Small intestine (tissue), 7 donors: ENCODE data around the gene FLNA. TPM values are rescaled to one million over a fixed set of nuclear protein-coding genes. Genes with fewer than 3 reads are reported as not detected.
"Not testable (repeated sequence)": the region's sequence is repeated elsewhere in the genome, so short reads cannot be mapped to it uniquely, and the experiment has no call there.

Experiments
- DNase-seq, 2 donors: peaks; one replicate each; pipeline versions ENCODE4 v3.0.0 to v3.0.0-alpha.2; 2013
- FAIRE-seq: peaks from 2 replicates; lab custom pipeline; 2012; peaks lifted over from hg19 to GRCh38; lab: Jason Lieb, UNC
- H3K27ac ChIP-seq, 3 donors: one replicate each; pipeline ENCODE4 v1.5.1; 2013; ENCODE audit warnings: low read length in 2 of 3, mild to moderate bottlenecking in 2 of 3, control low read depth in 1 of 3, inconsistent platforms in 1 of 3, low read depth in 1 of 3, moderate library complexity in 1 of 3
- H3K27me3 ChIP-seq, 3 donors: one replicate each; pipeline ENCODE4 v1.6.1; 2013; ENCODE audit warnings: low read length in 3 of 3, inconsistent platforms in 1 of 3; ENCODE audit not compliant: control insufficient read depth in 3 of 3, insufficient read depth in 3 of 3
- H3K36me3 ChIP-seq, 3 donors: one replicate each; pipeline ENCODE4 v1.6.1; 2013; ENCODE audit warnings: low read length in 3 of 3, inconsistent platforms in 1 of 3, low read depth in 1 of 3, mild to moderate bottlenecking in 1 of 3, moderate library complexity in 1 of 3; ENCODE audit not compliant: control insufficient read depth in 3 of 3, insufficient read depth in 2 of 3
- H3K4me1 ChIP-seq, 3 donors: one replicate each; pipeline ENCODE4 v1.6.1; 2013; ENCODE audit warnings: low read length in 2 of 3, inconsistent platforms in 1 of 3, low read depth in 1 of 3, mild to moderate bottlenecking in 1 of 3, moderate library complexity in 1 of 3; ENCODE audit not compliant: control insufficient read depth in 3 of 3, insufficient read depth in 2 of 3
- H3K4me3 ChIP-seq, 3 donors: one replicate each; pipeline ENCODE4 v1.5.1; 2013; ENCODE audit warnings: low read length in 3 of 3, control low read depth in 1 of 3, inconsistent platforms in 1 of 3, low read depth in 1 of 3, mild to moderate bottlenecking in 1 of 3, moderate library complexity in 1 of 3
- H3K9me3 ChIP-seq, 2 donors: one replicate each; pipeline ENCODE4 v1.6.1; 2013; ENCODE audit warnings: low read depth in 1 of 2, low read length in 1 of 2; ENCODE audit not compliant: control insufficient read depth in 2 of 2, insufficient read depth in 1 of 2
- WGBS, 3 donors: extraction: QIAGEN DNeasy Blood & Tissue Kit; methylation state at CpG; one replicate each; pipeline ENCODE4 v1.1.7; 2013; 5-methylcytosine and 5-hydroxymethylcytosine counted together
- polyA plus RNA-seq, 4 donors: library from polyadenylated mRNA; stranded (reverse) in 3 of 4; unstranded in 1 of 4; fragments of 200-250 nt in 3 of 4; fragments of 120-200 nt in 1 of 4; gene quantifications; one replicate each; pipeline versions ENCODE4 v1.2.1 to v1.2.3, GENCODE V29; 2013
- donor health status: healthy with polysubstance abuse.
- donor health status: control.
- donor health status: control.
- donor health status: Bipolar disorder and iron deficiency.
- donor health status: healthy.

Gene FLNA
- polyA plus RNA-seq, 4 donors = 19.2 to 251 (median 73.8) TPM

DNA sequence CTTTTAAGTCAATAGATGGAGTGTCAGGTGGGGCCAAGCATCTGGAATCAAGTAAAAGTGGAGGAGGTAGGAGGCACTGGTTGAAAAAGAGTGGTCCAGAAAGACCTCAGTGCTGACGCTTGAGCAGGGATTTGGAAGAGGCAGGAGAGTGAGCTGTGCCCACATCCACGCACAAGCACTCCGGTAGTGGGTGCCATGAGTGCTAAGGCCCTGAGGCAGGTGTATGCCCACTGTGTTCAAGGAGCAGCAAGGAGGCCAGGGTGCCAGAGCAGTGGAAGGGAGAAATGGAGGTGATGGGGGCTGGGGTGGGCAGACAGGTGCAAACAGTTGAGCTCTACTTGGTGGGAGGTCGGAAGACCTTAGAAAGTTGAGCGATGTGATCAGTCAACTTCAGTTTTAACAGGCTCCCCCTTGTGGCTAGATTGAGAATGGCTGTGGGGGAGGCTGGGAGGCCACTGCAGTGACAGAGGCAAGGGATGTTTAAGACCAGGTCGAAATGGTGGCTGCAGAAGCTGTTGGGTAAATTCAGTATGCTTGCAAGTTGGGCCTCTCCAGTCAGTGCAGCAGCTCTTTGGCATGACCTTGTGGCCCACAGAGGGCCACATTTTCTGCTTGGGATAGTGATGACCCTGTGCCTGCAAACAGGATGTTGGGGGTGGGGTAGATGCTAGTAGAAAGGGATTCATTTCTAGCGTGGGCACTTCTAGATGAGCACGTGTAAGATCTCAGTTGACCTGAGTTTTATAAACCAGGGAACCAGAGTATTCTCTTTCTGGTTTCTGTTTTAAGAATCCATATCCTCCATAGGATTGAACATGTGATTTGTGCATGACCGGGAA, 66.1 kb downstream of the FLNA start:
- H3K27ac ChIP-seq = no peak overlapping the region
- FAIRE-seq (no peak), DNase-seq (peak; percentile 43 to 51)
- H3K4me1 ChIP-seq = no peaks in the 10 kb centered on the region
- no peaks in the 10 kb centered on the region for H3K9me3 ChIP-seq
- H3K4me3 ChIP-seq = no peak overlapping the region
- 50 to 59% (median 57%) methylated on average over 9 of the region's 9 CpGs for WGBS, 3 donors
- no peaks in the 10 kb centered on the region for H3K36me3 ChIP-seq
- peaks cover 0 to 2% (median 0%) of the 10 kb centered on the region in 3 donors for H3K27me3 ChIP-seq

DNA sequence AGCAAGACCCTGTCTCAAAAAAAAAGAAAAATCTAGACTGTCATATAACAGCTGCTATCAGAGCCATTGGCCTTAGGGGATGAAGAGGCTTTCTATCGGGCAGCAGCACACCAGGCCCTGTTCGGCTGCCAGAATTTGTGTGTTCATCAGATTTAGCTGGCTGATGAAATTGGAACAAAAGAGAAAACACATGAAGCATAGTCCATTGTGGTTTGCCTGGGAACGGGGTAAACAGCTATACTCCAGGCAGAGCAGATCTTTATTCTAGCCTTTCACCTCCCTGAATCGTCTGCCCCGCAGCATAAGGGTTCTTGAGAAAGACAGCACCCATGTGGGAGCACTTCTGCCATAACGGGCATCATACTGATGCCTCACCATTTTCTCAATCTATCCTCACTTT, 67.2 kb downstream of the FLNA start:
- FAIRE-seq (no peak), DNase-seq (no peak)
- Histone ChIP-seq H3K9me3 (no peaks in the 10 kb centered on the region), H3K4me3 (no peak overlapping the region), H3K36me3 (no peaks in the 10 kb centered on the region), H3K27me3 (peaks cover 0 to 2% (median 0%) of the 10 kb centered on the region in 3 donors), H3K27ac (no peak overlapping the region), H3K4me1 (no peaks in the 10 kb centered on the region)
- 83 to 88% (median 83%) methylated on average over 6 of the region's 6 CpGs for WGBS, 3 donors

DNA sequence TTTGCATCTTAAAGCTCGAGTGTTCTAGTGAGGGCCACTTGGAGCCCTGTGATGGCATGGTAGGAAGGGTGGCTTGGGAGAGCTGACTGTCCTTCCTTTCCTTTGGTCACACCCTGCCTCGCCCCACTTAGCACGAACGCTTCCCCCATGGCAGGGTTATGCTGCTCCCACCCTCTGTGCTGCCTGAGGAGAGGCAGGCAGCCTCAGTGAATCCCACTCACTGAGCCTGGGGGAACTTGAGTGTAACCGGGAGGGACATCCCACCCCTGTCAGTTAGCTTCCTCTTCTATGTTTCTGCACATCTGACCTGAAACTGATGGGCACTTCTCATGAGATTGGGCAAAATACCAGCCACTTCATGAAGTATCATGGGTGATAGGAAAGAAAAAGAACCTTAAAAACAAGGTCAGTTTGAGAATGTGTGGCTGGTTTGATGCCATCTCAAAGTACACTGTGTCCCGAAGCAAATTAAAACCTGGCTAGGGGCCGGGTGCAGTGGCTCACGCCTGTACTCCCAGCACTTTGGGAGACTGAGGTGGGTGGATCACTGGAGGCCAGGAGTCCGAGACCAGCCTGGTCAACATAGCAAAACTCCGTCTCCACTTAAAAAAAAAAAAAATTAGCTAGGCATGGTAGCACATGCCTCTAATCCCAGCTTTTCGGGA, 68.8 kb downstream of the FLNA start:
- Histone ChIP-seq H3K4me1 (no peaks in the 10 kb centered on the region), H3K27ac (no peak overlapping the region), H3K36me3 (no peaks in the 10 kb centered on the region), H3K4me3 (no peak overlapping the region), H3K27me3 (peaks cover 0 to 2% (median 0%) of the 10 kb centered on the region in 3 donors), H3K9me3 (no peaks in the 10 kb centered on the region)
- DNase-seq = no peak
- WGBS, 3 donors = 79 to 91% (median 85%) methylated on average over 11 of the region's 11 CpGs
- FAIRE-seq = no peak

DNA sequence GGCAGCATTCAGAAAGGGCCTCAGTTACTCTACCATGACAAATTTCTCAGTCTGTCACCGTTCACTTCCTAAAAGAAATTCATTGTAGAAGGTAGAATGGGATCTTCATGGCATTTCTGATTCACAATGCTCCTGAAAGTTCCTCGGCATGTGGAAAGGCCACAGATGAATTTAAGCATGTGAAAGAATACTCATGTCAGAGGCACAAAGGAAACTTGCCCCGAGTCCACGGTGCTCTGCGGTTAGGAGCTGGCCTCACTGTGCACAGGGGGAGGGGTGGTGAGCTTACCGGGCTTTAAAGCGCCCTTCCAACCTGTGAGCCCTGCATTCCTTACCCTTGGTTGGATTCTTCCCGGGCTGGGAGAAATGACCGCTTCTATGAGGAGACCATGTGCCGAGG, 69.6 kb downstream of the FLNA start:
- no peak for FAIRE-seq
- peaks cover 0 to 2% (median 0%) of the 10 kb centered on the region in 3 donors for H3K27me3 ChIP-seq

DNA sequence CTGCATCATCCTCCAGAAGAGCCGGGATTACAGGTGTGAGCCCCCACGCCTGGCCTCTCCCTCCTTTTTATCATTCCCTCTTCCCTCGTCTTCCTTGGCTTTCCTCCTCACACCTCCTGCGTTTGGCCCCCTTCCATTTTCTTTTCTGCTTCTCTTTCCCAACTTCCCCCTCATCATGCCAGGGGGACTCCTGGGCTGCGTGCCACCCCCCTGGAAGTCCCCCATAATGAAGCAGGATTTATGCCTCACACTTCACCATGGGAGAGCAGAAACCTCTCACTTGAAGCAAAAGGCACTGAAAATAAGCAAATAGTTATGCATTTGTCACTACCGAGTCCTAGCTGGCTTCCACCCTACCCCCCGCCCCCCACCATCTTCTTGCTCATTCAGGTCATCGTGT, 71.0 kb downstream of the FLNA start:
- Histone ChIP-seq H3K36me3 (no peaks in the 10 kb centered on the region), H3K27ac (no peak overlapping the region), H3K9me3 (no peaks in the 10 kb centered on the region), H3K4me1 (no peaks in the 10 kb centered on the region), H3K4me3 (no peak overlapping the region), H3K27me3 (peaks cover 0 to 2% (median 0%) of the 10 kb centered on the region in 3 donors)
- 67 to 77% (median 70%) methylated on average over 8 of the region's 8 CpGs for WGBS, 3 donors
- no peak for FAIRE-seq
- no peak for DNase-seq

More for the DNA sequence above, 69.6 kb downstream of the FLNA start:
- Histone ChIP-seq H3K4me3 (no peak overlapping the region), H3K4me1 (no peaks in the 10 kb centered on the region), H3K9me3 (no peaks in the 10 kb centered on the region), H3K36me3 (no peaks in the 10 kb centered on the region), H3K27ac (no peak overlapping the region)
- DNase-seq = no peak
- WGBS, 3 donors = 75 to 83% (median 80%) methylated on average over 10 of the region's 10 CpGs

DNA sequence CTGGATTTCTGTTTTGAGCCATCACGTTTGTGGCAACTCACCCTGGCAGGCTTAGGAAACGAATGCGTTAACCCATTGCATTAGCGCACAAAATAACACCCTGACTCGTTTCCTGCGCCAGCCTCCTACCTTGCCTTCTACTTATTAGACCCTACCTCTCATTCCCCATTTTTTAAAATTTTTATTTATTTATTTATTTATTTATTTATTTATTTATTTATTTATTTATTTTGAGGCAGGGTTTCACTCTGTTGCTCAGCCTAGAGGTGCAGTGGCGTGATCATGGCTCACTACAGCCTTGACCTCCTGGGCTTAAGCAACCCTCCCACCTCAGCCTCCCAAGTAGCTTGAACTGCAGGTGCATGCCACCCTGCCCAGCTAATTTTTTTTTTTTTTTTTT, 71.4 kb downstream of the FLNA start:
- not testable (repeated sequence) for H3K27me3 ChIP-seq, H3K27ac ChIP-seq, H3K9me3 ChIP-seq, H3K4me1 ChIP-seq, DNase-seq, H3K4me3 ChIP-seq, H3K36me3 ChIP-seq, FAIRE-seq
- WGBS, 3 donors = 74 to 87% (median 80%) methylated on average over 7 of the region's 7 CpGs

DNA sequence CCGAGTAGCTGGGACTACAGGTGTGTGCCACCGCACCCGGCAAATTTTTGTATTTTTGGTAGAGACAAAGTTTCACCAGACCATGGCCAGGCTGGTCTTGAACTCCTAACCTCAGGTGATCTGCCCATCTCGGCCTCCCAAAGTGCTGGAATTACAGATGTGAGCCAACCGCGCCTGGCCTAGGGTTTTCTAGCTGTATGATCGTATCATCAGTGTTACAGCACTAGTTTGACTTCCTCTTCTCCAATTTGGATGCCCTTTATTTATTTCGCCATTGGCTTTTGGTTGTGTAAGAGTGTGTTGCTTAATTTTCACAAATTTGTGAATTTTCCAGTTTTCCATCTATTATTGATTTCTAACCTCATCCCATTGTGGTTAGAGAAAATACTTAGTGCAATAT, 73.6 kb downstream of the FLNA start:
- Histone ChIP-seq H3K4me3 (no peak overlapping the region), H3K4me1 (no peaks in the 10 kb centered on the region), H3K27ac (no peak overlapping the region), H3K36me3 (no peaks in the 10 kb centered on the region), H3K27me3 (no peaks in the 10 kb centered on the region), H3K9me3 (no peaks in the 10 kb centered on the region)
- DNase-seq = no peak
- WGBS, 3 donors = 89 to 91% (median 91%) methylated on average over 8 of the region's 8 CpGs
- FAIRE-seq = no peak
